ENCODE data around the gene PTPRN2.

DNA sequence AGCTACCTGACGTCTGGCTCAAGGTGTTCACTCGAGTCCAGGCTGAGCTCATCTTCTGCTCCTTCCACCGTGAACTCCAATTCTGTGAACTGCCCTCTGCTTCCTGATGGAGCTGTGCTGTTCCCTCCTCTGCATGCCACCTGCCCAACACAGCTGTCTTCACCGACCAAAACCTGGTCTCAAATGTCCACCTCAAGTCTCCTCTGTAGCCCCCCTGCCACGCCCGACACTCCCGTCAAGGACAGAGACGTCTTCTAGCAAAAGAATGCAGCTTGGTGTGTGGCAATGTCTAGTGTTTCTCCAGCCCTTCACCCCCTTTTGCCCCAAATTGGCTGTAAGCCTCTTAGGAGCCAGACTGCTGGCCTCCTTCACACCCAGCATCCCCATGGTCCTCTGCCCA, 945.8 kb downstream of the PTPRN2 start:
- TF ChIP-seq, protein P1, sequence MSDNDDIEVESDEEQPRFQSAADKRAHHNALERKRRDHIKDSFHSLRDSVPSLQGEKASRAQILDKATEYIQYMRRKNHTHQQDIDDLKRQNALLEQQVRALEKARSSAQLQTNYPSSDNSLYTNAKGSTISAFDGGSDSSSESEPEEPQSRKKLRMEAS (IDR thresholded peaks at IDR 0.05; ENCODE audit: low read depth) = no peak
- TF ChIP-seq, protein P2, sequence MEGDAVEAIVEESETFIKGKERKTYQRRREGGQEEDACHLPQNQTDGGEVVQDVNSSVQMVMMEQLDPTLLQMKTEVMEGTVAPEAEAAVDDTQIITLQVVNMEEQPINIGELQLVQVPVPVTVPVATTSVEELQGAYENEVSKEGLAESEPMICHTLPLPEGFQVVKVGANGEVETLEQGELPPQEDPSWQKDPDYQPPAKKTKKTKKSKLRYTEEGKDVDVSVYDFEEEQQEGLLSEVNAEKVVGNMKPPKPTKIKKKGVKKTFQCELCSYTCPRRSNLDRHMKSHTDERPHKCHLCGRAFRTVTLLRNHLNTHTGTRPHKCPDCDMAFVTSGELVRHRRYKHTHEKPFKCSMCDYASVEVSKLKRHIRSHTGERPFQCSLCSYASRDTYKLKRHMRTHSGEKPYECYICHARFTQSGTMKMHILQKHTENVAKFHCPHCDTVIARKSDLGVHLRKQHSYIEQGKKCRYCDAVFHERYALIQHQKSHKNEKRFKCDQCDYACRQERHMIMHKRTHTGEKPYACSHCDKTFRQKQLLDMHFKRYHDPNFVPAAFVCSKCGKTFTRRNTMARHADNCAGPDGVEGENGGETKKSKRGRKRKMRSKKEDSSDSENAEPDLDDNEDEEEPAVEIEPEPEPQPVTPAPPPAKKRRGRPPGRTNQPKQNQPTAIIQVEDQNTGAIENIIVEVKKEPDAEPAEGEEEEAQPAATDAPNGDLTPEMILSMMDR (IDR thresholded peaks at IDR 0.05) = no peak
- TF ChIP-seq EZH2phosphoT487 (IDR thresholded peaks at IDR 0.05; ENCODE audit: borderline replicate concordance, low read depth) (no peak), POLR2AphosphoS5 (IDR thresholded peaks at IDR 0.05; ENCODE audit: low read depth, low read length) (no peak), EP300 (IDR thresholded peaks at IDR 0.05; ENCODE audit: borderline replicate concordance in 1 of 2, low read depth in 1 of 2, low read length in 1 of 2) (no peak)
- TF ChIP-seq, protein P3, sequence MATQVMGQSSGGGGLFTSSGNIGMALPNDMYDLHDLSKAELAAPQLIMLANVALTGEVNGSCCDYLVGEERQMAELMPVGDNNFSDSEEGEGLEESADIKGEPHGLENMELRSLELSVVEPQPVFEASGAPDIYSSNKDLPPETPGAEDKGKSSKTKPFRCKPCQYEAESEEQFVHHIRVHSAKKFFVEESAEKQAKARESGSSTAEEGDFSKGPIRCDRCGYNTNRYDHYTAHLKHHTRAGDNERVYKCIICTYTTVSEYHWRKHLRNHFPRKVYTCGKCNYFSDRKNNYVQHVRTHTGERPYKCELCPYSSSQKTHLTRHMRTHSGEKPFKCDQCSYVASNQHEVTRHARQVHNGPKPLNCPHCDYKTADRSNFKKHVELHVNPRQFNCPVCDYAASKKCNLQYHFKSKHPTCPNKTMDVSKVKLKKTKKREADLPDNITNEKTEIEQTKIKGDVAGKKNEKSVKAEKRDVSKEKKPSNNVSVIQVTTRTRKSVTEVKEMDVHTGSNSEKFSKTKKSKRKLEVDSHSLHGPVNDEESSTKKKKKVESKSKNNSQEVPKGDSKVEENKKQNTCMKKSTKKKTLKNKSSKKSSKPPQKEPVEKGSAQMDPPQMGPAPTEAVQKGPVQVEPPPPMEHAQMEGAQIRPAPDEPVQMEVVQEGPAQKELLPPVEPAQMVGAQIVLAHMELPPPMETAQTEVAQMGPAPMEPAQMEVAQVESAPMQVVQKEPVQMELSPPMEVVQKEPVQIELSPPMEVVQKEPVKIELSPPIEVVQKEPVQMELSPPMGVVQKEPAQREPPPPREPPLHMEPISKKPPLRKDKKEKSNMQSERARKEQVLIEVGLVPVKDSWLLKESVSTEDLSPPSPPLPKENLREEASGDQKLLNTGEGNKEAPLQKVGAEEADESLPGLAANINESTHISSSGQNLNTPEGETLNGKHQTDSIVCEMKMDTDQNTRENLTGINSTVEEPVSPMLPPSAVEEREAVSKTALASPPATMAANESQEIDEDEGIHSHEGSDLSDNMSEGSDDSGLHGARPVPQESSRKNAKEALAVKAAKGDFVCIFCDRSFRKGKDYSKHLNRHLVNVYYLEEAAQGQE (IDR thresholded peaks at IDR 0.05; ENCODE audit: low read depth, low read length) = no peak
